A549 (cell line): ENCODE data around the gene BCAS3. TPM values are rescaled to one million over a fixed set of nuclear protein-coding genes. Genes with fewer than 3 reads are reported as not detected.
"Not testable (repeated sequence)": the region's sequence is repeated elsewhere in the genome, so short reads cannot be mapped to it uniquely, and the experiment has no call there.

ENCODE experiments used
- ATAC-seq, 2 experiments: fragments of 200-7000 bp in 1 of 2; fragments of >200 bp in 1 of 2; cut with Nextera tagmentation in 1 of 2; cut with Tn5 transposase in 1 of 2; 3 replicates each; pipeline versions ENCODE4 v1.8.0 to v1.9.1; 2018 to 2020; ENCODE audit warnings: mild to moderate bottlenecking in 1 of 2, moderate library complexity in 1 of 2
- CTCF ChIA-PET: fragments of 300-600 bp; sonication (Branson Sonifier 250); formaldehyde crosslinking; extraction: SDS; loops from one replicate; lab custom pipeline; 2021; ENCODE audit warnings: antibody characterized with exemption, inconsistent platforms; lab: Yijun Ruan, JAX
- POLR2A ChIA-PET: fragments of 350-600 bp; formaldehyde crosslinking; extraction: SDS; loops from one replicate; lab custom pipeline; 2021; ENCODE audit warnings: antibody characterized with exemption, inconsistent platforms; lab: Yijun Ruan, JAX
- DNase-seq, 2 experiments: peaks; one replicate each; pipeline versions ENCODE4 v3.0.0 to v3.0.0-alpha.2; 2011 to 2016; ENCODE audit warnings: low read depth in 1 of 2, low spot score in 1 of 2
- FAIRE-seq: peaks from 2 replicates; lab custom pipeline; 2011; peaks lifted over from hg19 to GRCh38; lab: Jason Lieb, UNC
- H3K27ac ChIP-seq, 2 experiments: fragments of >200 bp; sonication (Bioruptor Twin); formaldehyde crosslinking; 3 replicates each; pipeline ENCODE4 v1.5.1; 2016 to 2017
- H3K4me1 ChIP-seq: fragments of >200 bp; sonication (Bioruptor Twin); formaldehyde crosslinking; 3 replicates; pipeline ENCODE4 v1.6.1; 2016
- H3K4me2 ChIP-seq: fragments of >200 bp; sonication (Bioruptor Twin); formaldehyde crosslinking; 3 replicates; pipeline ENCODE4 v1.6.1; 2016
- H3K4me3 ChIP-seq: fragments of >200 bp; sonication (Bioruptor Twin); formaldehyde crosslinking; 3 replicates; pipeline ENCODE4 v1.5.1; 2016
- H3K9me3 ChIP-seq: fragments of >200 bp; sonication (Bioruptor Twin); formaldehyde crosslinking; 3 replicates; pipeline ENCODE4 v1.6.1; 2016
- CBX2 ChIP-seq: fragments of 200-600 bp; sonication (generic); IDR thresholded peaks from 2 replicates; pipeline ENCODE4 v1.6.1; 2016; ENCODE audit warnings: low read depth, mild to moderate bottlenecking, borderline replicate concordance
- CEBPB ChIP-seq, 2 experiments: fragments of >200 bp in 1 of 2; sonication (Bioruptor Twin) in 1 of 2; formaldehyde crosslinking in 1 of 2; IDR thresholded peaks; 2 replicates each; pipeline ENCODE4 v1.6.1; 2012 to 2016
- CHD2 ChIP-seq: fragments of 150-350 bp; IDR thresholded peaks from 2 replicates; pipeline ENCODE4 v1.6.1; 2014; ENCODE audit warnings: low read length; ENCODE audit not compliant: partially characterized antibody
- FOSL2 ChIP-seq, 2 experiments: fragments of 450-650 bp in 1 of 2; fragments of >200 bp in 1 of 2; sonication (Bioruptor Twin) in 1 of 2; formaldehyde crosslinking; IDR thresholded peaks; 2 replicates each; pipeline versions ENCODE4 v1.5.0 to v1.6.1; 2016 to 2020; ENCODE audit warnings: mild to moderate bottlenecking in 1 of 2, moderate library complexity in 1 of 2
- GATA3 ChIP-seq: IDR thresholded peaks from 2 replicates; pipeline ENCODE4 v1.6.1; 2012; ENCODE audit warnings: borderline replicate concordance
- HOXB13 ChIP-seq: fragments of 250-450 bp; sonication (Bioruptor Pico); IDR thresholded peaks from 2 replicates; pipeline ENCODE4 v1.5.0; 2020; ENCODE audit warnings: low read depth, mild to moderate bottlenecking, moderate library complexity
- KDM1A ChIP-seq: fragments of 200-600 bp; sonication (generic); IDR thresholded peaks from 2 replicates; pipeline ENCODE4 v1.6.1; 2016; ENCODE audit warnings: low read depth, mild to moderate bottlenecking
- RARB ChIP-seq: fragments of 250-450 bp; sonication (Bioruptor Pico); IDR thresholded peaks from 2 replicates; pipeline ENCODE4 v1.8.0; 2021; ENCODE audit warnings: mild to moderate bottlenecking, moderate library complexity
- RFX5 ChIP-seq: fragments of 450-650 bp; IDR thresholded peaks from 2 replicates; pipeline ENCODE4 v1.7.1; 2014; ENCODE audit warnings: antibody characterized with exemption, mild to moderate bottlenecking, moderate library complexity
- RNF2 ChIP-seq: fragments of 200-600 bp; sonication (generic); IDR thresholded peaks from 2 replicates; pipeline ENCODE4 v1.6.1; 2016; ENCODE audit warnings: low read depth, mild to moderate bottlenecking, antibody characterized with exemption, moderate library complexity, borderline replicate concordance
- SMC3 ChIP-seq: fragments of >200 bp; sonication (Bioruptor Twin); formaldehyde crosslinking; IDR thresholded peaks from 3 replicates; pipeline ENCODE4 v1.6.1; 2018; ENCODE audit warnings: inconsistent platforms
- TP53 ChIP-seq: fragments of 250-450 bp; sonication (Bioruptor Pico); IDR thresholded peaks from 2 replicates; pipeline ENCODE4 v1.5.0; 2021; ENCODE audit warnings: mild to moderate bottlenecking, moderate library complexity
- USF2 ChIP-seq: fragments of 450-650 bp; IDR thresholded peaks from 2 replicates; pipeline ENCODE4 v1.6.1; 2014; ENCODE audit warnings: antibody characterized with exemption
- ZFP36 ChIP-seq: fragments of 450-650 bp; IDR thresholded peaks from 2 replicates; pipeline ENCODE4 v1.6.1; 2014; ENCODE audit warnings: borderline replicate concordance; ENCODE audit not compliant: partially characterized antibody
- WGBS: methylation state at CpG from one replicate; pipeline ENCODE4 v1.1.6; 2017; ENCODE audit errors: missing lambda C conversion rate; 5-methylcytosine and 5-hydroxymethylcytosine counted together
- polyA plus RNA-seq, 4 experiments: library from polyadenylated mRNA; depleted of rRNA in 3 of 4; stranded (reverse); fragments of >200 nt; fragmentation: RNase III in 1 of 4; extraction: RNeasy Plus Mini Kit Qiagen cat#74134 plus additional on column Dnase treatment in 1 of 4; gene quantifications; 2 replicates in 3 of 4; 3 replicates in 1 of 4; pipeline ENCODE4 v1.2.3, GENCODE V29; 2011 to 2017
- TF ChIP-seq, protein P1 (sequence below): fragments of 200-600 bp; sonication (generic); IDR thresholded peaks from 2 replicates; pipeline ENCODE4 v1.6.1; 2016; ENCODE audit warnings: antibody characterized with exemption, mild to moderate bottlenecking, moderate library complexity
- TF ChIP-seq, protein P2 (sequence below): IDR thresholded peaks from 2 replicates; pipeline ENCODE4 v1.6.1; 2012; ENCODE audit warnings: low read depth, borderline replicate concordance

Gene BCAS3
- polyA plus RNA-seq, 2 of the 4 experiments (the other 2 are of a cell fraction): 14.7 to 43.4 TPM

- 79% methylated on average over 2 of the region's 2 CpGs for WGBS
- no peak for TF ChIP-seq RARB (CRISPR knock-in tag)
- TF ChIP-seq GATA3: no peak
- TF ChIP-seq, protein P1, sequence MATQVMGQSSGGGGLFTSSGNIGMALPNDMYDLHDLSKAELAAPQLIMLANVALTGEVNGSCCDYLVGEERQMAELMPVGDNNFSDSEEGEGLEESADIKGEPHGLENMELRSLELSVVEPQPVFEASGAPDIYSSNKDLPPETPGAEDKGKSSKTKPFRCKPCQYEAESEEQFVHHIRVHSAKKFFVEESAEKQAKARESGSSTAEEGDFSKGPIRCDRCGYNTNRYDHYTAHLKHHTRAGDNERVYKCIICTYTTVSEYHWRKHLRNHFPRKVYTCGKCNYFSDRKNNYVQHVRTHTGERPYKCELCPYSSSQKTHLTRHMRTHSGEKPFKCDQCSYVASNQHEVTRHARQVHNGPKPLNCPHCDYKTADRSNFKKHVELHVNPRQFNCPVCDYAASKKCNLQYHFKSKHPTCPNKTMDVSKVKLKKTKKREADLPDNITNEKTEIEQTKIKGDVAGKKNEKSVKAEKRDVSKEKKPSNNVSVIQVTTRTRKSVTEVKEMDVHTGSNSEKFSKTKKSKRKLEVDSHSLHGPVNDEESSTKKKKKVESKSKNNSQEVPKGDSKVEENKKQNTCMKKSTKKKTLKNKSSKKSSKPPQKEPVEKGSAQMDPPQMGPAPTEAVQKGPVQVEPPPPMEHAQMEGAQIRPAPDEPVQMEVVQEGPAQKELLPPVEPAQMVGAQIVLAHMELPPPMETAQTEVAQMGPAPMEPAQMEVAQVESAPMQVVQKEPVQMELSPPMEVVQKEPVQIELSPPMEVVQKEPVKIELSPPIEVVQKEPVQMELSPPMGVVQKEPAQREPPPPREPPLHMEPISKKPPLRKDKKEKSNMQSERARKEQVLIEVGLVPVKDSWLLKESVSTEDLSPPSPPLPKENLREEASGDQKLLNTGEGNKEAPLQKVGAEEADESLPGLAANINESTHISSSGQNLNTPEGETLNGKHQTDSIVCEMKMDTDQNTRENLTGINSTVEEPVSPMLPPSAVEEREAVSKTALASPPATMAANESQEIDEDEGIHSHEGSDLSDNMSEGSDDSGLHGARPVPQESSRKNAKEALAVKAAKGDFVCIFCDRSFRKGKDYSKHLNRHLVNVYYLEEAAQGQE: no peak
- no peak for TF ChIP-seq SMC3
- TF ChIP-seq ZFP36: no peak
- TF ChIP-seq FOSL2 (IDR thresholded peaks at IDR 0.05): no peak
- TF ChIP-seq FOSL2 (CRISPR knock-in tag; IDR thresholded peaks at IDR 0.05): no peak
- no peak for TF ChIP-seq USF2
- no peak for TF ChIP-seq RFX5
- TF ChIP-seq TP53: no peak
- TF ChIP-seq RNF2: no peak
- TF ChIP-seq CEBPB (IDR thresholded peaks at IDR 0.05): no peak
- TF ChIP-seq, protein P2, sequence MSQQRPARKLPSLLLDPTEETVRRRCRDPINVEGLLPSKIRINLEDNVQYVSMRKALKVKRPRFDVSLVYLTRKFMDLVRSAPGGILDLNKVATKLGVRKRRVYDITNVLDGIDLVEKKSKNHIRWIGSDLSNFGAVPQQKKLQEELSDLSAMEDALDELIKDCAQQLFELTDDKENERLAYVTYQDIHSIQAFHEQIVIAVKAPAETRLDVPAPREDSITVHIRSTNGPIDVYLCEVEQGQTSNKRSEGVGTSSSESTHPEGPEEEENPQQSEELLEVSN: no peak
- no peak for TF ChIP-seq CHD2
- no peak for TF ChIP-seq KDM1A
- TF ChIP-seq CBX2: no peak
- TF ChIP-seq HOXB13 (CRISPR knock-in tag): no peak
- TF ChIP-seq, all 56 proteins: peak for 0
- H3K4me1 ChIP-seq: no peaks in the 10 kb centered on the region
- no peaks in the 10 kb centered on the region for H3K9me3 ChIP-seq
- H3K27ac ChIP-seq: no peak overlapping the region
- ChIA-PET CTCF (interaction anchor here (1.3 kb wide), 1 partner anchor 11 kb away, joined by 4 read pairs; no protein-coding TSS in a partner anchor), POLR2A (no interaction called here)
- H3K4me2 ChIP-seq: no peak overlapping the region
- H3K4me3 ChIP-seq: no peak overlapping the region
- FAIRE-seq (peak; percentile 46), ATAC-seq (no peak), DNase-seq (no peak)
These were observed 197.1 kb downstream of the BCAS3 start for GRCh38 chr17:60874772-60875171.

DNA sequence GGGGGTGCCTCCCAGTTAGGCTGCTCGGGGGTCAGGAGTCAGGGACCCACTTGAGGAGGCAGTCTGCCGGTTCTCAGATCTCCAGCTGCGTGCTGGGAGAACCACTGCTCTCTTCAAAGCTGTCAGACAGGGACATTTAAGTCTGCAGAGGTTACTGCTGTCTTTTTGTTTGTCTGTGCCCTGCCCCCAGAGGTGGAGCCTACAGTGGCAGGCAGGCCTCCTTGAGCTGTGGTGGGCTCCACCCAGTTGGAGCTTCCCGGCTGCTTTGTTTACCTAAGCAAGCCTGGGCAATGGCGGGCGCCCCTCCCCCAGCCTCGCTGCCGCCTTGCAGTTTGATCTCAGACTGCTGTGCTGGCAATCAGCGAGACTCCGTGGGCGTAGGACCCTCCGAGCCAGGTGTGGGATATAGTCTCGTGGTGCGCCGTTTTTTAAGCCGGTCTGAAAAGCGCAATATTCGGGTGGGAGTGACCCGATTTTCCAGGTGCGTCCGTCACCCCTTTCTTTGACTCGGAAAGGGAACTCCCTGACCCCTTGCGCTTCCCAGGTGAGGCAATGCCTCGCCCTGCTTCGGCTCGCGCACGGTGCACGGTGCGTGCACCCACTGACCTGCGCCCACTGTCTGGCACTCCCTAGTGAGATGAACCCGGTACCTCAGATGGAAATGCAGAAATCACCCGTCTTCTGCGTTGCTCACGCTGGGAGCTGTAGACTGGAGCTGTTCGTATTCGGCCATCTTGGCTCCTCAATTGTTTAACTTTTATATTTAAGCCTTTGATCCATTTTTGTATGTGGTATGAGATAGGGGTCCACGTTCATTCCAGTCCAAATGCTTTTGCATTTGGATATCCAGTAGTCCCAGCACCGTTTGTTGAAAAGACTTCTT, 209.3 kb downstream of the BCAS3 start:
- not testable (repeated sequence) for FAIRE-seq
- WGBS: under 1% methylated on average over 13 of the region's 39 CpGs

More for the DNA sequence above, 209.3 kb downstream of the BCAS3 start:
- H3K9me3 ChIP-seq, CTCF ChIA-PET: not testable (repeated sequence)
- peaks cover 21% of the 10 kb centered on the region for H3K4me1 ChIP-seq
- H3K27ac ChIP-seq: peak overlapping the region; percentile 85 to 94
- ATAC-seq (peak; percentile 71 to 73; a peak in 5 of 6 replicates), DNase-seq (peak in 1 of 2 experiments; percentile 35)
- H3K4me3 ChIP-seq: peak overlapping the region; percentile 47
- POLR2A ChIA-PET: interaction anchor here (0.8 to 1.5 kb wide), 2 partner anchors 210 to 513 kb away, joined by 3 read pairs; partner anchors contain the start of genes BCAS3 and TBX2
- peak overlapping the region; percentile 78 for H3K4me2 ChIP-seq
